D721Med (cell line): ENCODE results near the gene TFF1.

Experiments used
- DNase-seq: peaks from one replicate; pipeline ENCODE4 v3.0.0; 2011; ENCODE audit warnings: low spot score; ENCODE audit not compliant: insufficient read length
- FAIRE-seq: peaks from 2 replicates; lab custom pipeline; 2011; peaks lifted over from hg19 to GRCh38; lab: Jason Lieb, UNC
- CTCF ChIP-seq: IDR thresholded peaks from 2 replicates; pipeline ENCODE4 v1.5.1; 2012; ENCODE audit warnings: mild to moderate bottlenecking, control low read depth; ENCODE audit not compliant: insufficient read depth; ENCODE audit errors: missing control alignments

Gene TFF1

GRCh38 chr21:42387843-42388340 is 21.6 kb upstream of the TFF1 start:
- DNase-seq (no peak), FAIRE-seq (no peak)
- no peak for TF ChIP-seq CTCF

- DNase-seq (no peak), FAIRE-seq (no peak)
- no peak for TF ChIP-seq CTCF
These were observed 20.8 kb upstream of the TFF1 start for GRCh38 chr21:42387164-42387563.

GRCh38 chr21:42386034-42386591 is 19.8 kb upstream of the TFF1 start:
- DNase-seq (no peak), FAIRE-seq (no peak)
- TF ChIP-seq CTCF, result no peak

GRCh38 chr21:42385619-42386018 is 19.3 kb upstream of the TFF1 start:
- no peak for TF ChIP-seq CTCF
- no peak for FAIRE-seq
- no peak for DNase-seq

- DNase-seq, result no peak
- no peak for TF ChIP-seq CTCF
- no peak for FAIRE-seq
These were observed 18.7 kb upstream of the TFF1 start for GRCh38 chr21:42384989-42385388.

- no peak for FAIRE-seq
- DNase-seq, result no peak
- no peak for TF ChIP-seq CTCF
These were observed 18.0 kb upstream of the TFF1 start for GRCh38 chr21:42384156-42384945.

- DNase-seq (no peak), FAIRE-seq (no peak)
- TF ChIP-seq CTCF, result no peak
These were observed 17.0 kb upstream of the TFF1 start for GRCh38 chr21:42383331-42383730.
